Measurements from ENCODE around the gene ERBB2. TPM values are rescaled to one million over a fixed set of nuclear protein-coding genes. Genes with fewer than 3 reads are reported as not detected.
"Not testable (repeated sequence)": the region's sequence is repeated elsewhere in the genome, so short reads cannot be mapped to it uniquely, and the experiment has no call there.

ERBB2 gene
- total and polyA plus RNA-seq, 7 experiments from 2014 or later = 0.39 to 10.5 (median 5.8) TPM

GRCh38 chr17:39757931-39758873 lies 58.3 kb downstream of the ERBB2 start:
- DNase-seq (peak in 1 of 9 donors; percentile 46), ATAC-seq (no peak)
- Histone ChIP-seq H3K27me3 (ENCODE audit: control insufficient read depth in 2 of 2, insufficient read depth in 2 of 2, low read length in 2 of 2) (no peaks in the 10 kb centered on the region), H3K9me3 (ENCODE audit: control insufficient read depth in 2 of 3, low read length in 3 of 3) (no peaks in the 10 kb centered on the region), H3K36me3 (ENCODE audit: control insufficient read depth in 2 of 3, insufficient read depth in 3 of 3, low read length in 3 of 3) (peaks cover 0 to 9% (median 5%) of the 10 kb centered on the region in 3 experiments), H3K4me3 (ENCODE audit: low read length) (no peak overlapping the region), H3K27ac (ENCODE audit: low read depth, low read length) (peak overlapping the region; percentile 87), H3K4me1 (ENCODE audit: control insufficient read depth in 2 of 2, insufficient read depth in 2 of 2, low read length in 2 of 2) (peaks cover 40 to 59% of the 10 kb centered on the region in 2 donors)
- H3K4me3 Mint-ChIP-seq = peak overlapping the region in 9 of 10 donors; percentile 4 to 85 (median 42)
- H3K36me3 Mint-ChIP-seq = peaks cover 0 to 8% (median 8%) of the 10 kb centered on the region in 5 donors
- H3K4me1 Mint-ChIP-seq = peaks cover 37 to 68% (median 61%) of the 10 kb centered on the region in 7 donors
- POLR2A ChIA-PET = interaction anchor here (0.7 to 2.2 kb wide), 10 partner anchors 8 to 889 kb away, joined by 3 to 9 read pairs (median 3); no protein-coding TSS in a partner anchor
- H3K9me3 Mint-ChIP-seq = peaks cover 0 to 2% (median 0%) of the 10 kb centered on the region in 11 donors
- peak overlapping the region; percentile 87 to 99 (median 97) for H3K27ac Mint-ChIP-seq
- intact Hi-C loops (cut with micrococcal nuclease) = loop anchor here (1.0 to 5.0 kb wide), 2 partner anchors 34 to 55 kb away; no protein-coding TSS in a partner anchor
- H3K27me3 Mint-ChIP-seq = no peaks in the 10 kb centered on the region
- CTCF ChIA-PET = interaction anchor here (0.6 to 2.3 kb wide), 5 partner anchors 12 to 106 kb away, joined by 3 to 8 read pairs (median 5); partner anchors contain the start of gene IKZF3

GRCh38 chr17:39759204-39759603 lies 59.3 kb downstream of the ERBB2 start:
- H3K9me3 Mint-ChIP-seq = peaks cover 0 to 2% (median 0%) of the 10 kb centered on the region in 11 donors
- POLR2A ChIA-PET = interaction anchor here (0.6 to 2.2 kb wide), 11 partner anchors 10 to 106 kb away, joined by 3 to 9 read pairs (median 4); no protein-coding TSS in a partner anchor
- peaks cover 33 to 67% (median 60%) of the 10 kb centered on the region in 7 donors for H3K4me1 Mint-ChIP-seq
- Histone ChIP-seq H3K4me1 (ENCODE audit: control insufficient read depth in 2 of 2, insufficient read depth in 2 of 2, low read length in 2 of 2) (peaks cover 36 to 54% of the 10 kb centered on the region in 2 donors), H3K27ac (ENCODE audit: low read depth, low read length) (peak overlapping the region; percentile 32), H3K36me3 (ENCODE audit: control insufficient read depth in 2 of 3, insufficient read depth in 3 of 3, low read length in 3 of 3) (peaks cover 3 to 14% (median 5%) of the 10 kb centered on the region in 3 experiments), H3K27me3 (ENCODE audit: control insufficient read depth in 2 of 2, insufficient read depth in 2 of 2, low read length in 2 of 2) (no peaks in the 10 kb centered on the region), H3K4me3 (ENCODE audit: low read length) (no peak overlapping the region), H3K9me3 (ENCODE audit: control insufficient read depth in 2 of 3, low read length in 3 of 3) (no peaks in the 10 kb centered on the region)
- no peak for ATAC-seq
- peak overlapping the region in 8 of 9 donors; percentile 89 to 99 (median 97) for H3K27ac Mint-ChIP-seq
- DNase-seq = no peak
- intact Hi-C loops (cut with micrococcal nuclease) = loop anchor here (5.0 kb wide), 1 partner anchor 33 kb away; no protein-coding TSS in a partner anchor
- H3K4me3 Mint-ChIP-seq = peak overlapping the region in 2 of 10 donors; percentile 3 to 85
- H3K36me3 Mint-ChIP-seq = peaks cover 0 to 13% (median 10%) of the 10 kb centered on the region in 5 donors
- H3K27me3 Mint-ChIP-seq = no peaks in the 10 kb centered on the region
- CTCF ChIA-PET = interaction anchor here (0.6 to 2.3 kb wide), 4 partner anchors 20 to 105 kb away, joined by 4 to 8 read pairs (median 4); partner anchors contain the start of gene IKZF3

- Mint-ChIP-seq H3K4me3 (no peak overlapping the region), H3K9me3 (no peaks in the 10 kb centered on the region), H3K27ac (peak overlapping the region in 2 of 9 donors; percentile 40 to 54), H3K4me1 (peaks cover 28 to 70% (median 63%) of the 10 kb centered on the region in 7 donors), H3K36me3 (peaks cover 4 to 39% (median 31%) of the 10 kb centered on the region in 5 donors), H3K27me3 (no peaks in the 10 kb centered on the region)
- Histone ChIP-seq H3K27ac (ENCODE audit: low read depth, low read length) (no peak overlapping the region), H3K4me3 (ENCODE audit: low read length) (no peak overlapping the region), H3K27me3 (ENCODE audit: control insufficient read depth in 2 of 2, insufficient read depth in 2 of 2, low read length in 2 of 2) (no peaks in the 10 kb centered on the region), H3K36me3 (ENCODE audit: control insufficient read depth in 2 of 3, insufficient read depth in 3 of 3, low read length in 3 of 3) (peaks cover 12 to 37% (median 24%) of the 10 kb centered on the region in 3 experiments), H3K9me3 (ENCODE audit: control insufficient read depth in 2 of 3, low read length in 3 of 3) (no peaks in the 10 kb centered on the region), H3K4me1 (ENCODE audit: control insufficient read depth in 2 of 2, insufficient read depth in 2 of 2, low read length in 2 of 2) (peaks cover 15 to 53% of the 10 kb centered on the region in 2 donors)
- intact Hi-C loops (cut with micrococcal nuclease) = no loop called here
- POLR2A ChIA-PET = interaction anchor here (0.8 to 1.1 kb wide), 4 partner anchors 16 to 105 kb away, joined by 3 to 4 read pairs (median 4); no protein-coding TSS in a partner anchor
- DNase-seq (no peak), ATAC-seq (no peak)
- CTCF ChIA-PET = interaction anchor here (1.0 kb wide), 1 partner anchor 100 kb away, joined by 5 read pairs; no protein-coding TSS in a partner anchor
Measured at GRCh38 chr17:39761861-39762496, 62.1 kb downstream of the ERBB2 start.

GRCh38 chr17:39763051-39763820 lies 63.4 kb downstream of the ERBB2 start:
- peaks cover 12 to 53% of the 10 kb centered on the region in 2 donors for H3K4me1 ChIP-seq (ENCODE audit: control insufficient read depth in 2 of 2, insufficient read depth in 2 of 2, low read length in 2 of 2)
- Mint-ChIP-seq H3K9me3 (no peaks in the 10 kb centered on the region), H3K4me3 (peak overlapping the region in 1 of 10 donors; percentile 16), H3K27ac (peak overlapping the region in 6 of 9 donors; percentile 30 to 70 (median 60)), H3K27me3 (no peaks in the 10 kb centered on the region), H3K36me3 (peaks cover 6 to 46% (median 40%) of the 10 kb centered on the region in 5 donors), H3K4me1 (peaks cover 28 to 70% (median 62%) of the 10 kb centered on the region in 7 donors)
- intact Hi-C loops (cut with micrococcal nuclease) = no loop called here
- ChIA-PET POLR2A (interaction anchor here (0.6 to 3.1 kb wide), 5 partner anchors 8 to 1004 kb away, joined by 4 to 26 read pairs (median 5); no protein-coding TSS in a partner anchor), CTCF (interaction anchor here (1.0 to 1.2 kb wide), 2 partner anchors 8 to 99 kb away, joined by 4 to 5 read pairs; no protein-coding TSS in a partner anchor)
- peaks cover 12 to 37% (median 28%) of the 10 kb centered on the region in 3 experiments for H3K36me3 ChIP-seq (ENCODE audit: control insufficient read depth in 2 of 3, insufficient read depth in 3 of 3, low read length in 3 of 3)
- DNase-seq (no peak), ATAC-seq (no peak)
- no peak overlapping the region for H3K27ac ChIP-seq (ENCODE audit: low read depth, low read length)
- no peaks in the 10 kb centered on the region for H3K27me3 ChIP-seq (ENCODE audit: control insufficient read depth in 2 of 2, insufficient read depth in 2 of 2, low read length in 2 of 2)
- H3K9me3 ChIP-seq (ENCODE audit: control insufficient read depth in 2 of 3, low read length in 3 of 3) = no peaks in the 10 kb centered on the region
- H3K4me3 ChIP-seq (ENCODE audit: low read length) = no peak overlapping the region

GRCh38 chr17:39764171-39764570 lies 64.3 kb downstream of the ERBB2 start:
- H3K27me3 ChIP-seq (ENCODE audit: control insufficient read depth in 2 of 2, insufficient read depth in 2 of 2, low read length in 2 of 2); H3K27me3 Mint-ChIP-seq; H3K9me3 ChIP-seq (ENCODE audit: control insufficient read depth in 2 of 3, low read length in 3 of 3); H3K4me3 ChIP-seq (ENCODE audit: low read length); H3K27ac ChIP-seq (ENCODE audit: low read depth, low read length); intact Hi-C loops (cut with micrococcal nuclease); H3K4me3 Mint-ChIP-seq; ATAC-seq; H3K9me3 Mint-ChIP-seq; DNase-seq: not testable (repeated sequence)
- H3K36me3 Mint-ChIP-seq = peaks cover 12 to 53% (median 45%) of the 10 kb centered on the region in 5 donors
- H3K4me1 Mint-ChIP-seq = peaks cover 30 to 70% (median 62%) of the 10 kb centered on the region in 7 donors
- H3K36me3 ChIP-seq (ENCODE audit: control insufficient read depth in 2 of 3, insufficient read depth in 3 of 3, low read length in 3 of 3) = peaks cover 12 to 37% (median 30%) of the 10 kb centered on the region in 3 experiments
- ChIA-PET POLR2A (interaction anchor here (0.6 to 3.1 kb wide), 4 partner anchors 9 to 216 kb away, joined by 3 to 26 read pairs (median 6); partner anchors contain the start of gene PSMD3), CTCF (interaction anchor here (0.9 to 1.2 kb wide), 3 partner anchors 9 to 783 kb away, joined by 3 to 4 read pairs (median 3); no protein-coding TSS in a partner anchor)
- H3K4me1 ChIP-seq (ENCODE audit: control insufficient read depth in 2 of 2, insufficient read depth in 2 of 2, low read length in 2 of 2) = peaks cover 20 to 53% of the 10 kb centered on the region in 2 donors
- H3K27ac Mint-ChIP-seq = peak overlapping the region in 1 of 9 donors; percentile 88

All from naive thymus-derived CD4-positive, alpha-beta T cell (primary cell).